LNCaP clone FGC (cell line): Measurements from ENCODE around the gene HSPG2.

Source experiments
- DNase-seq: peaks from one replicate; pipeline ENCODE4 v3.0.0-alpha.2; 2011; ENCODE audit warnings: low read depth
- H3K4me3 ChIP-seq: 2 replicates; pipeline ENCODE4 v1.5.1; 2011; ENCODE audit warnings: mild to moderate bottlenecking, low read depth, low read length, control low read depth
- TF ChIP-seq, protein P1 (sequence below): IDR thresholded peaks from 2 replicates; pipeline ENCODE4 v1.5.1; 2012; ENCODE audit warnings: mild to moderate bottlenecking; ENCODE audit not compliant: control insufficient read depth, insufficient read depth; ENCODE audit errors: extremely low read depth

The HSPG2 gene

DNA sequence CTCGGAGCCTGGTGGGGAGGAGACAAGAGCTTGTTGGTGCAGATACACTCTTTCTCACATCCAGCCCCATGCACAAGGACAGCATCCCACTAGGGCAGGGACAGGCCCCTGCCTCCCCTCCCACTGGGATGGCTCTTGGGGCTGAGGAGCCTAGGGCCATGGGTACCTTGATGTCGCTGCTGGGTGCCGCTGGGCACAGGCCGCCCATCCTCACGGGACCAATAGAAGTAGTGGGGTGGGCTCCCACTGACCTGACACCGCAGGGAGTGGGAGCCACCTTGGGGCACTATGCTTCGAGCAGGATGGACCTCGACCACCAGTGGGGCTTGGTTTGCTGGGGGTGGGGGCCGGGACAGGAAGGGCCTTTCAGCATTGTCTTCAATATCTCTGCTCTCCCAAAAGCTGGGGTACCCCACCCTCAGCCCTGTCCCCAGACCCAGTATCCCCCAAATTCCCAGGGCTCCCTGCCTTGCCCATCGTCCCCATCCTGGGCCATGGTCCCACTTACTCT, 77.4 kb downstream of the HSPG2 start:
- TF ChIP-seq, protein P1, sequence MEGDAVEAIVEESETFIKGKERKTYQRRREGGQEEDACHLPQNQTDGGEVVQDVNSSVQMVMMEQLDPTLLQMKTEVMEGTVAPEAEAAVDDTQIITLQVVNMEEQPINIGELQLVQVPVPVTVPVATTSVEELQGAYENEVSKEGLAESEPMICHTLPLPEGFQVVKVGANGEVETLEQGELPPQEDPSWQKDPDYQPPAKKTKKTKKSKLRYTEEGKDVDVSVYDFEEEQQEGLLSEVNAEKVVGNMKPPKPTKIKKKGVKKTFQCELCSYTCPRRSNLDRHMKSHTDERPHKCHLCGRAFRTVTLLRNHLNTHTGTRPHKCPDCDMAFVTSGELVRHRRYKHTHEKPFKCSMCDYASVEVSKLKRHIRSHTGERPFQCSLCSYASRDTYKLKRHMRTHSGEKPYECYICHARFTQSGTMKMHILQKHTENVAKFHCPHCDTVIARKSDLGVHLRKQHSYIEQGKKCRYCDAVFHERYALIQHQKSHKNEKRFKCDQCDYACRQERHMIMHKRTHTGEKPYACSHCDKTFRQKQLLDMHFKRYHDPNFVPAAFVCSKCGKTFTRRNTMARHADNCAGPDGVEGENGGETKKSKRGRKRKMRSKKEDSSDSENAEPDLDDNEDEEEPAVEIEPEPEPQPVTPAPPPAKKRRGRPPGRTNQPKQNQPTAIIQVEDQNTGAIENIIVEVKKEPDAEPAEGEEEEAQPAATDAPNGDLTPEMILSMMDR = no peak
- DNase-seq = no peak
- H3K4me3 ChIP-seq = no peak overlapping the region

DNA sequence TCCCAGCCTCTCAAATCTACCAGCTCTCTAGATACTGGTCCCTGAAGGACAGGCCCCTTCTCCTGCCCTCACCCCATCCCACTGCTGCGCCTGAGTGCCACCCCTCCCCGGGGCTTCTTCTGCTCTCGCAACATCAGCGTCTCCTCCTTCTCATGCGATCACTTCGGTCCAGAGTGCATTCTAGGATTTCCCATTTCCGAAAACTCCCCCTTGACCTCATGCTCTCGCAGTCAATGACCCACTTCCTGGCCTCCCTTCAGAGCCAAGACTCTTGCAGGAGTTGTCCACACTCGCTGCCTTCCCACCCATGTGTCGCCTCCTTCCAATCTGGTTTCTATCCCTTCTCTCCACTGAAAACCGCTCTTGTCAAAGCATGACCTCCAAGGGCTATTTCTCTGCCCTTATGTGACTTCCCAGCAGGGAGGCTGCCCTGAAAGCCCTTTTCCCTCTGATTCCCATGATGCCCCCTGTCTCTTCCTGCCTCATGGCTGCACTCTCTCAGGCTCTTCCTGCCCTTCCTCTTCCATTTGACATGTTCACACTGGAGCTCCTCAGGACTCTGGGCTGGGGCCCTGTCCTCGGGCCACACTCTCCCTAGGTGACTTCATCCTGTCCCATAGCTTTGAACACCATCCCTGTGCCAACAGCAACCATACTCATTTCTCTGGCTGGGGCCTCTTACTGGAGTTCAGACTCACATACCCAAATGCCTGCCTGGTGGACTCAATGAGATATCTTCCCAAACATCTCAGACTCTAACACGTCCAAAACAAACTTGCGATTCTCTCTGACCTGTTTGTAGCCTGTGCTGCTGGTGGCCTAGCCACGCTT, 79.1 kb downstream of the HSPG2 start:
- DNase-seq = no peak
- no peak overlapping the region for H3K4me3 ChIP-seq
- TF ChIP-seq, protein P1 = no peak

DNA sequence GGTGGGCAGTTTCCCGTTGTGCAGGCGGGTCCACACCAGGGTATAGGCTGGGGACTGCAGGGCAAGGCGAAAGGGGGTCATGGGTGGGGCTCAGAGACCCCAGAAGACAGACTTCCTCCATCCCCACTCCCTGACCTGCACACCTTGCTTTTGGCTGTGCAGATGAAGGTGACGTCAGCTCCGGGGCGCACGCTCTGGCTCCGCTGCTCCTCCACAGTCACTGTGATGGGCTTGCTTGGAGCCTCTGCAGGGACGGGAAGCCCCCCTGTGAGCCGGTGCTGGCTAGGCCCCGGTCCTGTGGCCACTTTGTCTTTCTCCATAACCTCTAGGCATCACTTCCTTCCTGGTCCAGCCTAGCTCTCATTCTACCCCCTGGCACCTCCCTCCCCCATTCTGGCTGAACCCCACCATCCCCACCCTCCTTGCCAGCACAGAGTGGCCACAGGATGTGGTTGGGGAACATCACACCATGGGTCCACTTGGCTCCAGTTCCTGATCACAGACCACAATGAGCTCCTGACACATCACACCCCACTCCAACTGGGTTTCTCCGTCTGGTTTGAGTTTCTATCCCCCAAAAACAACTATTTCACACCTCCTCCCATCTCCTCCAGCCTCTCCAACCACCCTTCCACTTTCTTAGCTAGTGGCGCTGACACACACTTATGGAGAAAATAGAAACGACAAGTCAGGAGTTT, 79.8 kb downstream of the HSPG2 start:
- no peak overlapping the region for H3K4me3 ChIP-seq
- TF ChIP-seq, protein P1 = no peak
- DNase-seq = no peak

DNA sequence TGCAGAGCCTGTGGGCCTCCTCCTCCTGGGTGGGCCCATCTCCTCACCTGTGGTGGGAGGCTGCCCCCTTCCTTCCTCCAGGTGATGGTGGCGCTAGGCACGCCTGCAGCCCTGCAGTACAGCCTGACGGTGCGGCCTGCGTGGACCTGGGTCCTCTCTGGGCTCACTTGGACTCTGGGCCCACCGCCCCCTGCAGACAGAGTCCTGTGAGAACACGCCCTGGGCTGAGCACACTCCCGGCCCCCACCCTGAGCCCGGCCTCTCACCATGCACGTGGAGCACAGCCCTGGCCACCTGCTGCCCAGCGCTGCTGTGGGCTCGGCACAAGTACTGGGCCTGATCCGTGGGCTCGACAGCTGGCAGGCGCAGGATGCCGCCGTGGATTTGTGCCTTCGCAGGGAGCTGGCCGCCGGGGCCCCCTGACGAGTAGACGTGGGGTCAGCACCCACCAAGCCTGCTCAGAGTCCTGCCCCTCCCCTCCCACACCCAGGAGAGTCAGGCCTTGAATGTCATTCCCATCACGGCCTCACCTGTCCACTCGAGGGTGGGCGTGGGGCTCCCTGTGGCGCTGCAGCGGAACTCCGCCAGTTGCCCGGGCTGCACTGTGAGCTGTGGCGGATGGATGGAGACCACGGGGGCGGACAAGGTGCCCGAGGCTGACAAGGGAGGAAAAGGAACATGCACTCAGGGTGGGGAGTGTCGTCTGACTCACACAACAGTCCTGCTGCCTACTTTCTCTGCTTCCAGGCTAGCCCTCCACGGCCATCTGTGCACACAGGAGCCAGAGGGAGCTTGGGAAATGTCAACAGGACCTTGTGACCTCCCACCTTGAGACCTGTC, 81.6 kb downstream of the HSPG2 start:
- no peak for DNase-seq
- H3K4me3 ChIP-seq = no peak overlapping the region
- TF ChIP-seq, protein P1 = no peak

DNA sequence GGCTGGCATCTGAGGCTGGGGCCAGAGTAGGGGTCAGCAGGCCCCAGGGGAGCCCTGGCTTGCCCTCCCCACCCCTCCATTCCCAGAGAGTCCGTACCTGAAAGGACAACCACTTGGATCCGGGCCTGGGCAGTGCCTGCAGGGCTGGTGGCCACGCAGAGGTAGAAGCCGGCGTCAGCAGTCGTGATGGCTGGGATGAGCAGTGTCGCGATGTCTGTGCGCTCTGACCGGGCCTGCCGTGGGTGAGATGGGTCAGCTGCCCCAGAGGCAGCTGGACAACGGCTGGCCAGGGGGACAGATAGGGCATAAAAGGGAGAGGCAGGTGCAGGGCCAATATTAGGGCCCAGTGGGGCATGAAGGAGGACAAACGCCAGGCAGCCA, 82.4 kb downstream of the HSPG2 start:
- TF ChIP-seq, protein P1 = no peak
- no peak overlapping the region for H3K4me3 ChIP-seq
- no peak for DNase-seq

DNA sequence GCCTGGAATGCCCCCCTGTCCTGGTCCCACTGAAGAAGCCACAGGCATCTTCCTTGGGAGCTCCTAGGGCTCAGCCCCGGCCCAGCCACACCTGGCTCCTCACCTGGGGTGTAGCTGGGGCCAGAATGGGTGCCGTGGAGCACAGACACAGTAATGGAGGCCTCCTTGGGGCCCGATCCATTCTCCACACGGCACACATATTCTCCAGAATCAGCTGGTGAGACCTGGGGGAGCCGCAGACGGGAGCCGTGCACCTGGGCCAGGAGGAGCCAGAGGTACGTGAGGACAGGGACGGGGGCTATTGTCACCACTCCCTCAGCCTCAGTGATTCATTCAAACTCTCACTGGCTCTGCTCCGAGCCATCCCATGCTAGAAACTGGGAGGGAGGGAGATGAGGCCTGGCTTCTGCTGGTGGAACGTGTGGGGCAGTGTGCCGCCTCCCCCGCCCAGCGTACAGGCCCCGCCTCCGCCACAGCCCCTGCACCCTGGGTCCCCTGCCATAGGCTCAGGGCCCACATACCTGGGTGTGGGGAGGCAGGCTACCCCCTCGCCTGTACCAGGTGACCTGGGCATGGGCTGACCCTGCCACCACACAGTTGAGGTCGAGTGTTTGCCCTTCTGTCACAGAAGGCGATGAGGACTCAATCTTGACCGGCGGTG, 82.9 kb downstream of the HSPG2 start:
- H3K4me3 ChIP-seq = no peak overlapping the region
- no peak for DNase-seq
- TF ChIP-seq, protein P1 = no peak
